22Rv1 (cell line): ENCODE data around the gene NCKAP5.

ENCODE experiments used
- H3K27ac ChIP-seq: fragments of 450-650 bp; 2 replicates; pipeline ENCODE4 v1.5.1; 2017
- CTCF ChIP-seq: fragments of 450-650 bp; IDR thresholded peaks from 2 replicates; pipeline ENCODE4 v1.5.1; 2017; ENCODE audit warnings: mild to moderate bottlenecking
- ZFX ChIP-seq: fragments of 450-650 bp; IDR thresholded peaks from 2 replicates; pipeline ENCODE4 v1.6.1; 2017; ENCODE audit warnings: antibody characterized with exemption, borderline replicate concordance

NCKAP5 gene

DNA sequence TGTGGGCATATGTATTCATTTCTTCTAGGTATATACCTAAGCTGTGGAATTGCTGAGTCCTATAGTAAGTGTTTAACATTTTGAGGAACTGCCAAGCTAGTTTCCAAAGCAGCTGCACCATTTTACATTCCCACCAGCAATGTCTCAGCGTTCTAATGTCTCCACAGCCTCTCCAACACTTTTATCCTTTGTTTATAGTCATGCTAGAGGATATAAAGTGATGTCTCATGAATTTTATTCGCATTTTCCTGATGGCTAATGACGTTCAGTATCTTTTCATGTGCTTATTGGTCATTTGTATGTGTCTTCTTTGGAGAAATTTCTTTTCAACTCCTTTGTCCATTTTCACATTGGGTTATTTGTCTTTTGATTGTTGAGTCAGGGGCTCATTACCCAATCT is 295.2 kb downstream of the NCKAP5 start:
- H3K27ac ChIP-seq: no peak overlapping the region
- TF ChIP-seq ZFX (no peak), CTCF (no peak)

DNA sequence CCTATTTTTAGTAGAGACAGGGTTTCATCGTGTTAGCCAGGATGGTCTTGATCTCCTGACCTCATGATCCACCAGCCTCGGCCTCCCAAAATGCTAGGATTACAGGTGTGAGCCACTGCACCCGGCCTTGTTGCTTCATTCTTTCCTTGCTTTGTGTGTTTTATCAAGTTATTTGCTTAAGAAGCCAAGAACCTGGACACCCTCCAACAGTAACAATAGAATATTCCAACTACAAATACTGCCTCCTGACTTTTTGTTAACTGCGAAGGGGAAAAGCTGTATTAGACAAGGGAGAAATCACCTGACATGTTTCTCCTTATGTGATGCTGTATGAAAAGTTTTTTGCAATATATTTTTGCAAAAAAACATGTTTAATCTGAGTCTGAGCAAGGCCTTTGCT is 297.2 kb downstream of the NCKAP5 start:
- TF ChIP-seq CTCF (no peak), ZFX (no peak)
- H3K27ac ChIP-seq: no peak overlapping the region

DNA sequence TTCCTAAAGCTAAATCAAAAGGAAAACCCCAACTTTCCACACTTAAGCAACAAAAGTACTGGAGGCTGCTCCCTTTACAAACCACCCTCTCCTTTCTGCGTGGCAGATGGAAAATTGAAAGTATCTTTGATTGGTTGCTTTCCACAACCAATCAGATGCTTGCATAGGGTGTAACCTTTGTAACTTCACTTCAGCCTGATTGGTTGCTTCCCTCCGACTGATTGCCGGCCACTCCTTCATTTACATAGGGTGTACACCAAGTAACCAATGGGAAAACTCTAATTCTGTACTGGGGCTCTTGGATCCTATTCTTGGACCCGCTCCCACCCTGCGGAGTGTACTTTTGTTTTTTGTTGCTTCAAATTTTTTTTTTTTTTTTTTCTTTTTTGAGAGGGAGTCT is 297.7 kb downstream of the NCKAP5 start:
- no peak overlapping the region for H3K27ac ChIP-seq
- TF ChIP-seq CTCF (no peak), ZFX (no peak)

DNA sequence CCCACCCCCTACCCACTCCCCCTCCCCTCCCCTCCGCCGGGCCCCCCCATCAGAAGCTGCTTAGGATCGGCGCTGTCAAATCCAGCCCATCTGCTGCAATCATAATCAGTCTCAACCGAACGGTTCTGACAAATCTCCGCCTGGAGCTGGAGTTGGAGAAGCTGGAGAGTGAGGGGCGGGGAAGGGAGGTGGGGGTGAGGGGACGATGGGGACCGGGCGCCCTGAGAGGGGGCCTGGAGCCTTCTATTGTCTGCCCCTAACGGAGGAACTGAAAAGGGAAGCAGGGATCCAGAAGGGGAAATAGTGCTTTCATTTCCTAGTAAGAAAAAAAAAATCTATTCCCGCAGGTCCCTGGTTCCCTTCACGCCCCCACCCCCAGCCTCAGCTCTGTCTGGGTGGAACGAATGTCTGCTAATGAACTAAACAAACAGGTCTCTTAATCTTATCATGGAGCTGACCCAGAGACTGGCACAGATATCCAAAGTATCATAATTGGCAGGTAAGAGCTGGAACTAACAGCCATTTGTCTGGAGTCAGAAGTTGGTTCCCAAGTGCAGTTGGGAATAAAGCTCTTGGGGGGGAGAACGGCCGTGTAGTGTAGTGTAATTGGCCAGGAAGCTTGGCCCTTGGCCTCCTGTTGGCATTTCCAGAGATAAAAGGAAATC is 301.2 kb downstream of the NCKAP5 start:
- no peak overlapping the region for H3K27ac ChIP-seq
- no peak for TF ChIP-seq CTCF
- TF ChIP-seq ZFX: no peak

- TF ChIP-seq ZFX (no peak), CTCF (no peak)
- no peak overlapping the region for H3K27ac ChIP-seq
Measured at GRCh38 chr2:133266041-133266925, 302.0 kb downstream of the NCKAP5 start.

- TF ChIP-seq CTCF: no peak
- TF ChIP-seq ZFX: no peak
- H3K27ac ChIP-seq: no peak overlapping the region
Measured at GRCh38 chr2:133265432-133265949, 302.8 kb downstream of the NCKAP5 start.

DNA sequence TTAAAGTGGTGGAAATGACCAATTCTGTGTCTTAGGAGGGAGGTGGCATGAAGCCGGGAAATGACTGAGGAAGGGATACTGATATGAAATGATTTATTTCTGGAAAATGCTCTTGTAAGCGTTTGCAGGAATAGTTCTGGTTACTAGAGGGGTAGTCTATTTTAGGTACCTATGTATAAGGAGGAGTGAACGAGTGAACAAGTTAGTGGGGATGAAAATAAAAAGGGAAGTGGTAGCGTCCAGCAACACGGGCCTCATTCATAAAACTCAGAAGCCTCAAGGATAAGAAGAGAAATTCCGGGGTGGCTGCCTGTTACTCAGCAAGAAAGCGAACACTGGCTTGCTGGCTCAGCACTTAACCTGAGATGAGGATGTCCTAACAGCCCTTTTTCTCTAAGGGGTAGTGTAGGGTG is 303.3 kb downstream of the NCKAP5 start:
- H3K27ac ChIP-seq: no peak overlapping the region
- TF ChIP-seq CTCF (no peak), ZFX (no peak)
